HTERT RPE-1 (cell line): Measurements from ENCODE around the gene ANKRD11.
"Not testable (repeated sequence)": the region's sequence is repeated elsewhere in the genome, so short reads cannot be mapped to it uniquely, and the experiment has no call there.

Experiments
- in situ Hi-C: fragments of 300-500 bp; cut with MboI; formaldehyde crosslinking; loops from 4 replicates; pipeline ENCODE4 v1.14.3; 2020; ENCODE audit warnings: low sequenced_read_pairs

The ANKRD11 gene

DNA sequence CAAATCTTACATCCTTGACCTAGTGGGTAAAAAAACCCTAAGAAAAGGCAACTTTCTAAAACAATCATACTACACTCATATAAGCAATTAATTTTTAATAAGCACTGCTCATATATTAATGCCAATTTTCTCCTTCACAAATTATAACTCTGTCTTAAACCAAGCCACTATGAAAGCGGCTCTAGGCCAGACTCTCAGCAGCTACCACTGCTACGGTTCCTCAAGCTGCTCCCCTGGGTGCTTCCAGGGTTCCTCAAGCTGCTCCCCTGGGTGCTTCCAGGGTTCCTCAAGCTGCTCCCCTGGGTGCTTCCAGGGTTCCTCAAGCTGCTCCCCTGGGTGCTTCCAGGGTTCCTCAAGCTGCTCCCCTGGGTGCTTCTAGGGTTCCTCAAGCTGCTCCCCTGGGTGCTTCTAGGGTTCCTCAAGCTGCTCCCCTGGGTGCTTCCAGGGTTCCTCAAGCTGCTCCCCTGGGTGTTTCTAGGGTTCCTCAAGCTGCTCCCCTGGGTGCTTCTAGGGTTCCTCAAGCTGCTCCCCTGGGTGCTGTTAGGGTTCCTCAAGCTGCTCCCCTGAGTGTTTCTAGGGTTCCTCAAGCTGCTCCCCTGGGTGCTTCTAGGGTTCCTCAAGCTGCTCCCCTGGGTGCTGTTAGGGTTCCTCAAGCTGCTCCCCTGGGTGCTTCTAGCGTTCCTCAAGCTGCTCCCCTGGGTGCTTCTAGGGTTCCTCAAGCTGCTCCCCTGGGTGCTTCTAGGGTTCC lies 35.8 kb downstream of the ANKRD11 start:
- in situ Hi-C loops, result not testable (repeated sequence)

DNA sequence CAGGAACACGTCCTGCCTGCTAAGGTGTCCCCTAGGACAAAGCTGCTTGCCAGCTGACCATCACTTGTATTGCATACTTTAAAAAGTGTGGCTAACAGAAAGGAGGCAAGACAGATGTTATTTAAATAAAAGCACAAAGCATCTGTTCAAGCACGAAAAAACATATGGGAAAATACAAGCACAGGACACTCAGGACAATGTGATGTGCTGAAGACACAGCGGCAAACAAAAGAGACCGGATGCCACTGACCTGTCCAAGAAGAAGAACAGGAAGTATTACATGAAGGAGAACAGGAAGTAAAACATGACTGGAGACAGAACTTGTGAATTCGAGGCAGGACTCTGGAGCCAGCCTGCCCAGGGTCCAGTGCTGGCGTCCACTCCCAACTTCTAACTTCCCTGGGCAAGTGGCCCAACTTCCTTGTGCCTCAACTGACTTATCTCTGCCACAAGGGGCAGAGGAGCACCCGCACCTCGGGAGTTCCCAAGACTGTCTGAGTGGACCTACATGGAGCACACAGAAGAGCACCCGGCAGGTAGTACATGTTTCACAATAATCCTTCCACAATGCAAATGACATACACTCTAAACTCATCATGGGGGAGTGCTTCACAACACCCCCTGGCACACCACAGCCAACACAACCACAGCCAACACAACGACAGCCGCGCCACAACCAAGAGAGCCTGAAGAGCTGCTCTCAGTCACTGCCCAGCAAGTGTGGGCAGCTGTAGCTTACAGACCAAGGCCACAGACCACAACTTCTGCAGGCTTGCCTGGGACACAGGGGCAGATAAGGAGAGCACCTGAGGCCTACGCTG lies 36.6 kb downstream of the ANKRD11 start:
- in situ Hi-C loops, result no loop called here

DNA sequence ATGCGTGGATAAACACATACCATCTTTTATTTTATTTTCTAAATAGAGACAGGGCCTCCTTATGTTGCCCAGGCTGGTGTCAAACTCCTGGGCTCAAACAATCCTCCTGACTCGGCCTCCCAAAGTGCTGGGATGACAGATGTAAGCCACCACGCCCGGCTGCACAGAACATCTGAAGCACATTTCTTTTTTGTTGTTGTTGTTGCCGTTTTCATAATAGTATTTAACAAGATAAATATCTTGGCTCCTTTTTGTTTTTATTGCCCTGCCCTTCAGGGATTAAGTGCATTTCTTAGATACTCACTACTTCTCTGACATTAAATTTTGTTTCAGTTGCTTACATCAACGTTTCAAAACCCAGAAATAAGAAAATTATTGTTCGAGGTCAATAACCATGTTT lies 37.4 kb downstream of the ANKRD11 start:
- in situ Hi-C loops, result no loop called here

DNA sequence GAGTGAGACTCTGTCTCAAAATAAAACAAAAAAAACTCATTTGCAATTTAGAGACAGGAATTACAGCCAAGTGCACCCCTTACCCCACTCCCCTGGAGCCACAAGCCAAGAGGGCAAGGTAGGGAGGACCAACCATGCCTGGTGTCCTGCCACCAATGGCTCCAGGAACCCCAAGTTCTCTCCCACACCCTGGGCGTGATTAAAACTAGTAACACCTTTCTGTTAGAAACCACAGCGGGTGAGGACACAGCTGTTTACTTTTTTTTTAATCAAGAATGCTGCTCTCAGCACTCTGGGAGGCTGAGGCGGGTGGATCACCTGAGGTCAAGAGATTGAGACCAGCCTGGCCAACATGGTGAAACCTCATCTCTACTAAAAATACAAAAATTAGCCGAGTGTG lies 38.1 kb downstream of the ANKRD11 start:
- in situ Hi-C loops, result no loop called here

DNA sequence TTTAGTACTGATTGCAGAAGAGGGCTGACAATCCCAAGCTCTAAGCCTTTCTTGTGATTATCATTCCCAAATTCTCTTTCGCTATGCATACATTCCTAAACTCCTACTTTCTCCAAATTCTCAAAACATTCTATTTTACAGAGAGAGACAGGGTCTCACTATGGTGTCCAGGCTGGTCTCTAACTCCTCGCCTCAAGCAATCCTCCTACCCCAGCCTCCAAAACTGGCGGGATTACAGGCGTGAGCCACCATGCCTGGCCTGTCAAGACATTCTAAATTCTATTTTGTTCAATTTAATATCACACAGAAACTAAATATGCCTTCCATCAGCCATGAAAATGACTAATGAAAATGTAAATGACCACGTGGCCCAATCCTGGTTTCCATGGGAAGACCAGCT lies 39.8 kb downstream of the ANKRD11 start:
- in situ Hi-C loops, result no loop called here

DNA sequence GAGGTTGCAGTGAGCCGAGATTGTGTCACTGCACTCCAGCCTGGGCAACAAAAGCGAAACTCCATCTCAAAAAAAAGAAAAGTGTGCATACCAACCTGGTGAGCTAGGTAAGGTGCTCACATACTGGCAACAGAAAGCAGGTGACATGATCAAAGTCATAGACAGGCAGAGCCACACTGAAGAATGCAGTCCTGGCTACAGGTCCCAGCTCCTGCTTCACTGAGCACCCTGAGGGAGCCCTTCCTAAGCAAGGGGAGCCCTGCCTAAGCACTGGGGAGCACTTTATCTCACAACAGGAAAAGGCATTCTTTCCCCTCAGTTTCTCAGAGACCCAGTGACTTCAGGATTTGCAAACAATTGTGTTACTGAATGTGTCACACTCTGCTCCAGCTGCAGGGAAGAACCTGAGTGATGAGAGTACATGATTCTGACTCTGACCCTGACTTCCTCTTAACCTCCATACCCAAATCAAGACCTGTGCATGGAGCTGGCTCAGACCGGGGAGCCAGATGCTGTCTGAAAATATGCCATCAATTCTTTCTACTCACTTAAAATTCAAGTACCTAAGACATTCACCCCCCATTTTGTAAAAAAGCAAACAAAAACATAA lies 40.5 kb downstream of the ANKRD11 start:
- in situ Hi-C loops, result no loop called here

DNA sequence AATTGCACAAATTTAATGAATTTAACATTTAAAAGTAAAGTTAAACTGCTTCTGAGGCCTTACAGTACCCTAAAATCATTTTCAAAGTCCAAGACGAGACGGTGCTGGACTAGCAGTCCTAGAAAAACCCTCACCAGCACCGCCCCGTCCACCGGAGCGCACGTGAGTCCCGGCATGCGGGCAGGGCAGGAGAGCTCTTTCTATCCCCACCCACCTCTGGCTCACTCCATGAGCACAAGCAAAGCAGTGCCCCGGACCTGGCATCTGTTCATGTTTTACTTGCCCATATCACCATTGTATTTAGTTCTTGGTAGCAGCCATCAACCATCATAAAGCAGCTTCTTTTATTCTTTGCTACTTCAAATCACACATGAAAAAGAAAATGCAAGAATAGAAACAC lies 41.7 kb downstream of the ANKRD11 start:
- in situ Hi-C loops, result no loop called here

DNA sequence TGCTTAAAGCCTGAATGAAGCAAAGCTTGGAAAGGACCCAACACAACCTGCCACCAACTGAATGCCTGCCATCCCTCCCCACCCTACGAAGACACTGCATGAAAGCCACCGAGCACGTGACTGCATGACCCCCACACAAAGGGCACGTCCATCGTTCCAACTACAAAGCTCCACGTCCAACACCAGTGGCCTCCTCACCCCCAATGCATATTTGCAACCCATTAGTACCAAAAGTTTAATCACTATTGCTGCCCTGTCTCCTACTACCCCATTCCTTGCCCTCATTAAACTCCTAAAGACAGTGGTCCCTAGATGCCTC lies 43.4 kb downstream of the ANKRD11 start:
- in situ Hi-C loops, result no loop called here

DNA sequence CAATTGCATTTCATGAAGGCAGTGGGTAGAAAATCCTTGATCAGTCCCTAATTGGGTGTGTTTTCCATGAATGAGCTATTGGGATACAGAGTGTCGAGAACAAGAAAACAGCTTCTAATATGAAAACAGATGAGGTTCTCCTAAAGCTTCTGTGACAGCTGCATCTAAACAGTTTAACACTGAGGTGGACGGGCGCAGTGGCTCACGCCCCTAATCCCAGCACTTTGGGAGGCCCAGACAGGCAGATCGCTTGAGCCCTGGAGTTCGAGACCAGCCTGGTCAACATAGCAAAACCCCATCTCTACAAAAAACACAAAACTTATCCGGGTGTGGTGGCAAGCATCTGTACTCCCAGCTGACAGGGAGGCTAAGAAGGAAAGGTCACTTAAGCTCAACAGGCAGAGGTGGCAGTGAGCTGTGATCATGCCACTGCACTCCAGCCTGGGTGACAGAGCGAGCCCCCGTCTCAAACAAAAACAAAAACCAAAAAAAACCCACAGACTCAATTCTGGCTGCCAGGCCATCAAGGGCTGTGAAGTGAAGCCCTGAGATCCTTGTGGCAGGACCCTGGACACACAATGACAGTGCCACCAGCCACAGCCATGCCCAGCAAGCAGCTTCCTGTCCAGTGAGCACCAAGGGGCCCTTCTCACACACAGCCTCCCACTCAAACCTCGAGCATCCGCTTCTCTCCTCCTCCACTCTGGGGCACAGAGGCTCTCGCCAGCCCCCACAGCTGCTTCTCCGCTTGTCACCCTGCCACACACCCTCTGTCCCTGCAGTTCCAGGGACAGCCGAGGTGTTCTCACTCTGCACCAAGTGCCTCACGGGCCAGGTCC lies 44.0 kb downstream of the ANKRD11 start:
- in situ Hi-C loops, result no loop called here

DNA sequence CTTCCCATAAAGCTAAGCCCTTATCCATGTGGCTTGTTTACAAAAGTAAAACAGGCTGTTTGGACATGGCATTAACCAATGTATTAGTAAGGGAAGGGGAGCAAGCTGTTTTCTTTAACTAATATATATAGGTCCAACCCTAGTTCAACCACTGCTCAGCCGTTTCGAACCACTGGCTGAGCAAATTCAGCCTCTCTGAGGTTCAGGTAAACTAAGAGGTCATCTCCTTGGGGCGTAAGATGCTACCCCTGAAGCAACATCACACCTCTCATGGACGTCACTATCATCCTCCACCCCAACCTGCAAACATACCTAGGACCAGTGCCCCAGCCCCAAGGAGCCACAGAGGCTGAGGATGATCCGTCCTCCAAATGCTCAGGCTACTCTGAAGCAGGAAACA lies 45.2 kb downstream of the ANKRD11 start:
- in situ Hi-C loops, result no loop called here

DNA sequence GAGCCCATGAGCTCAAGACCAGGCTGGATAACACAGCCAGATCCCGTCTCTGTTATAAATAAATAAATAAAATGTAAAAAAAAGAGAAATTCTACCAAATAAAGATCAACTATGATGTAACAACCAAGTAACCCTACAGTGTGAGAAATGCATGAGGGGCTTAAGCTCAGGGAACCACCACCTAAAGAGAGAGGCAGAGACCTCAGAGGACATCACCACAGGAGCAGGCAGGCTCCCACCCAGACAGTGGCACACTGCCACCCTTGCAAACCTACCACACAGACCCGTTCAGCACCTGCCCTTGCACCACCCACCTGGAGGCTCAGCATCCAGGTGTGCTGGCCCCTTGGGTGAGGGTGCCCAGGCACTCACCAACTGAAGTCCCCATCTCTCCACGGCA lies 45.6 kb downstream of the ANKRD11 start:
- in situ Hi-C loops, result no loop called here

DNA sequence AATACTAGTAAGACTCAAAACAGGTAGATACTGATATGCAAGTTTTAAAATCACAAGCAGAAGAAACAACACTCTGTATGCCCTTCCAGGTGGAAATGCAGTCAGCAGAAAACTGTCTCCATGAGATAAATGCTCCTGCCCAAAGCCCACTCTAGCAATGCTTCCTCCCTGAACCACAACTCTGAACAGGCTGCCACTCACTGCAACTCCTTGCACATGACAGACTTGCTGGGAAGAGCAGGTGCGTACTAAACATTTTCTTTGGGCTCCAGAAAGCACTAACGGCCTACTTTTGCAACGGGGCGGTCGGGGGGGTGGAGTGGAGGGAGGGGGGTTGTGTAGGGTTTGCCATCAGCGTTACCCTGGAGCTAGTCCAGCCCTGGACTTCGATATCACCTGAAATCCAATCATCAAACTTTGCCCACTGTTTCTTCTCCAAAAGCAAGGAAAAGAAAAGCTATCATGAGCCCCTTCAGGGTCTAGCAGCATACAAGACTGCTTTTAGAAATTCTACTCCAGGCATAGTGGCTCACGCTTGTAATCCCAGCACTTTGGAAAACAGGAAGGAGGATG lies 46.1 kb downstream of the ANKRD11 start:
- in situ Hi-C loops, result no loop called here

DNA sequence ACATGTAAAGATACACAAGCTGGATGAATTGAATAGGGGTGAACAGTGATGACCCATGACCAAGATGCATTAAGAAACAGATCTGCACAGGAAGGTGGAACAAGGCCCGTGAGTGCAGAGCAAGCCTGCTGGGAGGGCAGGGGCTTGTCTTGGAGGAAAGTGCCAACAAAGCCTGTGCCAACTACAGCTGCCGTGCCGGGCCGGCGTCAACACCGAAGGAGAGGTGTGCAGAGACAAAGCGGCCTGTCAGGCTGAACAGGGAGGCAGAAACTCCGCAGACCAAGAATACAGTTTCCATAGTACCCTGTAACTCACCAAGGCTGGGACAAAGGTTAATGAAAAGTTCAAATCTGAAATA lies 46.7 kb downstream of the ANKRD11 start:
- in situ Hi-C loops, result no loop called here

DNA sequence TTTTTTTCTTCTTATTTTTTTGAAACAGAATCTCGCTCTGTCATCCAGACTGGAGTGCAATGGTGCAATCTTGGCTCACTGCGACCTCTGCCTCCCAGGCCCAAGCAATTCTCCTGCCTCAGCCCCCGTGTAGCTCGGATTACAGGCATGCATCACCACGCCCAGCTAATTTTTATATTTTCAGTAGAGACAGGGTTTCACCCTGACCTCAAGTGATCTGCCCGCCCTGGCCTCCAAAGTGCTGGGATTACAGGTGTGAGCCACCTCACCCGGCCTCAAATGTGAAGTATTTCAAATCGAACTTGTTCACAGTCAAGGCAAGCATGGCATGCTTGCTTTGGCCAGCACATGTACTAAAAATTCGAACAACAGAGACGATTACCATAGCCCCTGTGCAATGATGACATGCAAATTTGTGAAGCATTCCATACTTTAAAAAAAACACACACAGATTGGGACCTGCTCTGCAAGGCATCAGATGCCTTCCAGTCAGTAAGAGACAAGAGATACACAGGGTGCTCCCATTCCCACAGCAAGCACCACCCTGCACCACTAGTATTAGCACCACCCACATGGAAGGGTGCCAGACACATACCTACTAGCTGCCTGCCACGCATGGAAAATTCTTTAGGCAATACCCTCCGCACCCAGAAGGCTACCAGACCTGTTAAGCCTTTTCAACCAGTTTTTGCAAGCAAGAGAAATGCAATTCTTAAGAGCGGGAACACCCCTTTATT lies 47.2 kb downstream of the ANKRD11 start:
- in situ Hi-C loops, result no loop called here

DNA sequence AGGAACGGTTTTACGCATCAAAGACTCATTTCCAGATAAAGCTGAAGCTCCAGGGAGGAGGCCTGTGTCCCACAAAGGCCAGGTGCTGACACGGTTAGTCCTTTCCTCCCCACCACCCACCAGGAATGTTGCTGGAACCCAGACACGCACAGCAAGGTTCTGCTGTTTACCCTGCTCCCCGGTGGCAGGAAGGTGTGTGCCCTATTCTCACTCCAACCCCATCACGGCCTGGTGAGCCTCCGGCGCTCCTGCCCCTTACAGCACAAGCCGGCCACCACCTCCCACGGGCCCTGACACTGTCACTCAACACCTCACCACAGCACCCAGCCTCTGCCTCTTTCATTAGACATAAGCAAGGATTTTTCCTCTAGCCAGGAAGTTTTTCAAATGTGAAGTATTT lies 47.8 kb downstream of the ANKRD11 start:
- in situ Hi-C loops, result no loop called here

DNA sequence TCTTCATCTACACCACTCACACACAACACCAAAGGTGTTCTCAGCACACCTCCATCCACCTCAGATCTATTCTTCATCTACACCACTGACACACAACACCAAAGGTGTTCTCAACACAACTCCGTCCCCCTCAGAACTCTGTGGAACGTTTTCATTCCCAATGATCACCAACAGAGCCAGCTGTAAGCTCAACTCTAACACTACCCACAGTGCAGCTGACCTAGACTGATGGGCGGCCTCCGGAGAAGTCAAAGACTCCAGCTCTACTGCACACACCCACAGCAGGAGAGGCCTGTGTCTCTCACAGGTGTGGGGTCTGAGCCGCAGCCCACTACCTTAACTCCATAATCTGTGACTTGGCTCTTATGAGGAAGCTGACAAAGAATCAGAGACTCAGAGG lies 50.7 kb downstream of the ANKRD11 start:
- in situ Hi-C loops, result no loop called here

DNA sequence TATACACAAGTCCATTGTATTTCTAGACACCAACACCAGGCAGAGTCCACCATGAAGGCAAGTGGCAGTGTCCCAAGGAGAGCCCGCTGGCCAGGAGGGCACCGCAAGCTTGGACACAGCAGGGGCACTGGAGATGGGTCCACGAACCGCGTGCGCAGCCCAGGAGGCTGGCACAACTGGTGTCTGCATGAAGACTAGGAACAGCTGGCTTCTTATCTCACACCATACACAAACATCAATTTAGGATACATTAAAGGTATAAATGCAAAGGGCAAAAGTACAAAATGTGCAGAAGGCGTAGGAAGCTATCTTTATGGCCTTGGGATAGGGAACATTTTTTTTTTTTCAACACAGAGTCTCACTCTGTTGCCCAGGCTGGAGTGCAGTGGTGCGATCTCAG lies 52.4 kb downstream of the ANKRD11 start:
- in situ Hi-C loops, result no loop called here

DNA sequence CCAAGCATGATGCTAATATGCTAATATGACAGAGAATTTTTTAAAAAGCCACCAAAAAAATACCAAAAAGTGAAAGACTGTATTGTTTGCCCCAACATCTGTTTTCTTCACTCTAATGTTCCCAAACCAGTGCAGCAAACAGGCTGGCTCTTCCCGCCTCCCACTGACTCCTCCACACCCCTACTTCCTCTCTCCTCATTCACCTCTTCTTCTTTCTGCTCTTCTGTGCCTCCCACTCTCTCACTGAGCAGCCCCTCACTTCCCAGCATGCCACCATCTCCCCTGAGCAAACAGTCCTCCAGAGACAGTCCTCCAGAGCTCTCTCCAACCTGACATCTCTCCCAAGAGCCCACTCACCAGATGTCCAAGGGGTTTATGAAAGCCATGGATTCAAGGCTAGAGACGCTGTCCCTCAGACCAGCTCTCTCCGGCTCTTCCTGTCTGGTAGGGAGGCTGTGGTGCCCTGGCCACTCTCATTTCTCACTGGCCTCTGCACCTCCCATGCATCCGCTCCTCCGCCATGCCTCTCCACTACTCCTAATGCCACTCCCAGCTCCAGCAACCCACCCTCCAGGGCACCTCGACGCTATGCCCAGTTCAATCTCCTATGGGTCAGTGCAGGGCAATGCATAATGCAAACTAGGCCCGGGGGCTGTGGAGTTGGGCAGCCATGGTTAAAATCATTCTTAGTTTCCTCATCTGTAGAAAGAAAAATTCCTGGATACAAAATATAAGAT lies 52.9 kb downstream of the ANKRD11 start:
- in situ Hi-C loops, result no loop called here

DNA sequence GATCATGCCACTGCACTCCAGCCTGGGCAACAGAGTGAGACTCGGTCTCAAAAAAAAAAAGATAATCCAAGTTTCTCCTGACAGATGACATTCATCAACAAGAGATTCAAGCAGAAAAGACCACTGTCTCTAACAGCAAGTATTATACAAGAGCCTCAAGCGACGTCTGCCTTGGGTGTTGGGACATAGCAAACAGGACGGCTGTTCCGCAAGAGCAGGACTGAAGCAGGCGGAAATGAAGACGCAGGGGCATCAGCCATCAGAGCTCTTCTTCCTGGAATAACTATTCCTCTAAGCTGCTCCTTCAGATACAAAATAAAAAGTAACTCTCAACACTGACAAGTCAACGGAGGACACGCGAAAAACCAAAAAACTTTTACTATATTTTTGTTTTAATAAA lies 54.0 kb downstream of the ANKRD11 start:
- in situ Hi-C loops, result no loop called here

DNA sequence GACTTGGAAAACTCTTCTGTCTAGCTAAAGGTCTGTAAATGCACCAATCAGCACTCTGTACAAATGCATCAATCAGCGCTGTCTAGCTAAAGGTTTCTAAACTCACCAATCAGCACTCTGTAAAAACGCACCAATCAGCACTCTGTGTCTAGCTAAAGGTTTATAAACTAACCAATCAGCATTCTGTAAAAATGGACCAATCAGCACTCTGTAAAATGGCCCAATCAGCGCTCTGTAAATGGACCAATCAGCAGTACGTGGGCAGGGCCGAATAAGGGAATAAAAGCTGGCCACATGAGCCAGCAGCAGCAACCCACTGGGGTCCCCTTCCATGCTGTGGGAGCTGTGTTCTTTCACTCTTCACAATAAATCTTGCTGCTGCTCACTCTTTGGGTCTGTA lies 55.3 kb downstream of the ANKRD11 start:
- in situ Hi-C loops, result not testable (repeated sequence)
